ENCODE measurements around the gene NTN1.

The NTN1 gene

GRCh38 chr17:9225305-9226101 lies 204.2 kb downstream of the NTN1 start:
- TF ChIP-seq CTCF (IDR thresholded peaks at IDR 0.05; ENCODE audit: low read depth, low read length) (no peak), EZH2phosphoT487 (IDR thresholded peaks at IDR 0.05; ENCODE audit: low read depth) (no peak)
- no peaks in the 10 kb centered on the region for H4K20me1 ChIP-seq (ENCODE audit: insufficient read depth, low read length)
- H3K9me3 ChIP-seq (ENCODE audit: insufficient read depth, low read length) = no peaks in the 10 kb centered on the region
- peaks cover 5% of the 10 kb centered on the region for H3K36me3 ChIP-seq (replicated peaks; ENCODE audit: low read depth, low read length)
- peaks cover 10% of the 10 kb centered on the region for H3K4me1 ChIP-seq (ENCODE audit: low read length)
- H3K4me2 ChIP-seq (ENCODE audit: low read length) = no peak overlapping the region
- H3K4me3 ChIP-seq (ENCODE audit: low read length) = no peak overlapping the region
- no peak overlapping the region for H2AFZ ChIP-seq (ENCODE audit: low read depth, low read length)
- no peaks in the 10 kb centered on the region for H3K27me3 ChIP-seq (ENCODE audit: low read depth, low read length)
- H3K79me2 ChIP-seq (ENCODE audit: low read length) = no peaks in the 10 kb centered on the region
- H3K27ac ChIP-seq (ENCODE audit: low read length) = no peak overlapping the region
- H3K9ac ChIP-seq (ENCODE audit: low read length) = no peak overlapping the region

- Histone ChIP-seq H3K36me3 (replicated peaks; ENCODE audit: low read depth, low read length) (peaks cover 5% of the 10 kb centered on the region), H3K4me3 (ENCODE audit: low read length) (no peak overlapping the region), H4K20me1 (ENCODE audit: insufficient read depth, low read length) (no peaks in the 10 kb centered on the region), H2AFZ (ENCODE audit: low read depth, low read length) (no peak overlapping the region), H3K9ac (ENCODE audit: low read length) (no peak overlapping the region), H3K27me3 (ENCODE audit: low read depth, low read length) (no peaks in the 10 kb centered on the region), H3K4me1 (ENCODE audit: low read length) (peaks cover 10% of the 10 kb centered on the region), H3K79me2 (ENCODE audit: low read length) (no peaks in the 10 kb centered on the region), H3K4me2 (ENCODE audit: low read length) (peak overlapping the region; percentile 52), H3K9me3 (ENCODE audit: insufficient read depth, low read length) (no peaks in the 10 kb centered on the region), H3K27ac (ENCODE audit: low read length) (no peak overlapping the region)
- TF ChIP-seq CTCF (IDR thresholded peaks at IDR 0.05; ENCODE audit: low read depth, low read length) (no peak), EZH2phosphoT487 (IDR thresholded peaks at IDR 0.05; ENCODE audit: low read depth) (no peak)
Observed at GRCh38 chr17:9226130-9226793, 205.0 kb downstream of the NTN1 start.

GRCh38 chr17:9226794-9227135 lies 205.5 kb downstream of the NTN1 start:
- no peaks in the 10 kb centered on the region for H4K20me1 ChIP-seq (ENCODE audit: insufficient read depth, low read length)
- no peaks in the 10 kb centered on the region for H3K79me2 ChIP-seq (ENCODE audit: low read length)
- no peak overlapping the region for H3K27ac ChIP-seq (ENCODE audit: low read length)
- H3K27me3 ChIP-seq (ENCODE audit: low read depth, low read length) = no peaks in the 10 kb centered on the region
- no peak overlapping the region for H2AFZ ChIP-seq (ENCODE audit: low read depth, low read length)
- H3K9ac ChIP-seq (ENCODE audit: low read length) = no peak overlapping the region
- TF ChIP-seq EZH2phosphoT487 (IDR thresholded peaks at IDR 0.05; ENCODE audit: low read depth) (no peak), CTCF (IDR thresholded peaks at IDR 0.05; ENCODE audit: low read depth, low read length) (no peak)
- H3K36me3 ChIP-seq (replicated peaks; ENCODE audit: low read depth, low read length) = peaks cover 5% of the 10 kb centered on the region
- H3K4me3 ChIP-seq (ENCODE audit: low read length) = no peak overlapping the region
- H3K9me3 ChIP-seq (ENCODE audit: insufficient read depth, low read length) = no peaks in the 10 kb centered on the region
- peak overlapping the region; percentile 52 for H3K4me2 ChIP-seq (ENCODE audit: low read length)
- peaks cover 10% of the 10 kb centered on the region for H3K4me1 ChIP-seq (ENCODE audit: low read length)

GRCh38 chr17:9227819-9228407 lies 206.6 kb downstream of the NTN1 start:
- TF ChIP-seq CTCF (IDR thresholded peaks at IDR 0.05; ENCODE audit: low read depth, low read length) (no peak), EZH2phosphoT487 (IDR thresholded peaks at IDR 0.05; ENCODE audit: low read depth) (no peak)
- Histone ChIP-seq H3K9me3 (ENCODE audit: insufficient read depth, low read length) (no peaks in the 10 kb centered on the region), H2AFZ (ENCODE audit: low read depth, low read length) (no peak overlapping the region), H3K79me2 (ENCODE audit: low read length) (no peaks in the 10 kb centered on the region), H3K4me1 (ENCODE audit: low read length) (peaks cover 10% of the 10 kb centered on the region), H3K4me2 (ENCODE audit: low read length) (no peak overlapping the region), H3K4me3 (ENCODE audit: low read length) (no peak overlapping the region), H3K9ac (ENCODE audit: low read length) (no peak overlapping the region), H3K27me3 (ENCODE audit: low read depth, low read length) (no peaks in the 10 kb centered on the region), H3K36me3 (replicated peaks; ENCODE audit: low read depth, low read length) (peaks cover 5% of the 10 kb centered on the region), H3K27ac (ENCODE audit: low read length) (no peak overlapping the region), H4K20me1 (ENCODE audit: insufficient read depth, low read length) (no peaks in the 10 kb centered on the region)

Data from OCI-LY3 (cell line).